IMR-90 (cell line): Measurements from ENCODE around the gene AP1S1. TPM values are rescaled to one million over a fixed set of nuclear protein-coding genes. Genes with fewer than 3 reads are reported as not detected.

Experiments
- CTCF ChIP-seq: conservative IDR thresholded peaks from 2 replicates; pipeline ENCODE4 v1.5.1; 2012; ENCODE audit warnings: mild to moderate bottlenecking, low read depth, low read length, improper control_type of control experiment
- polyA plus RNA-seq, 3 experiments: library from polyadenylated mRNA; depleted of rRNA; stranded (reverse); fragments of >200 nt; gene quantifications; 2 replicates each; pipeline ENCODE4 v1.2.3, GENCODE V29; 2012; ENCODE audit warnings: low replicate concordance in 1 of 3
- total RNA-seq: library from RNA; depleted of rRNA; stranded (reverse); fragments of >200 nt; gene quantifications from 2 replicates; pipeline ENCODE4 v1.2.3, GENCODE V29; 2012

Gene AP1S1
- total and polyA plus RNA-seq, 2 of the 4 experiments (the other 2 are of a cell fraction): 187 to 295 TPM

GRCh38 chr7:101164071-101164840, 10.0 kb downstream of the AP1S1 start (continued):
- no peak for TF ChIP-seq CTCF
